GM19324 (cell line): Measurements from ENCODE around the gene LIN9.
"Not testable (repeated sequence)": the region's sequence is repeated elsewhere in the genome, so short reads cannot be mapped to it uniquely, and the experiment has no call there.

Experiments
- ATAC-seq: cut with Tn5 transposase; IDR thresholded peaks from one replicate; pipeline ENCODE4 v1.9.1; 2021; ENCODE audit warnings: mild to moderate bottlenecking, moderate library complexity; ENCODE audit not compliant: unreplicated experiment, low FRiP score

Gene LIN9, protein sequence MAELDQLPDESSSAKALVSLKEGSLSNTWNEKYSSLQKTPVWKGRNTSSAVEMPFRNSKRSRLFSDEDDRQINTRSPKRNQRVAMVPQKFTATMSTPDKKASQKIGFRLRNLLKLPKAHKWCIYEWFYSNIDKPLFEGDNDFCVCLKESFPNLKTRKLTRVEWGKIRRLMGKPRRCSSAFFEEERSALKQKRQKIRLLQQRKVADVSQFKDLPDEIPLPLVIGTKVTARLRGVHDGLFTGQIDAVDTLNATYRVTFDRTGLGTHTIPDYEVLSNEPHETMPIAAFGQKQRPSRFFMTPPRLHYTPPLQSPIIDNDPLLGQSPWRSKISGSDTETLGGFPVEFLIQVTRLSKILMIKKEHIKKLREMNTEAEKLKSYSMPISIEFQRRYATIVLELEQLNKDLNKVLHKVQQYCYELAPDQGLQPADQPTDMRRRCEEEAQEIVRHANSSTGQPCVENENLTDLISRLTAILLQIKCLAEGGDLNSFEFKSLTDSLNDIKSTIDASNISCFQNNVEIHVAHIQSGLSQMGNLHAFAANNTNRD

DNA sequence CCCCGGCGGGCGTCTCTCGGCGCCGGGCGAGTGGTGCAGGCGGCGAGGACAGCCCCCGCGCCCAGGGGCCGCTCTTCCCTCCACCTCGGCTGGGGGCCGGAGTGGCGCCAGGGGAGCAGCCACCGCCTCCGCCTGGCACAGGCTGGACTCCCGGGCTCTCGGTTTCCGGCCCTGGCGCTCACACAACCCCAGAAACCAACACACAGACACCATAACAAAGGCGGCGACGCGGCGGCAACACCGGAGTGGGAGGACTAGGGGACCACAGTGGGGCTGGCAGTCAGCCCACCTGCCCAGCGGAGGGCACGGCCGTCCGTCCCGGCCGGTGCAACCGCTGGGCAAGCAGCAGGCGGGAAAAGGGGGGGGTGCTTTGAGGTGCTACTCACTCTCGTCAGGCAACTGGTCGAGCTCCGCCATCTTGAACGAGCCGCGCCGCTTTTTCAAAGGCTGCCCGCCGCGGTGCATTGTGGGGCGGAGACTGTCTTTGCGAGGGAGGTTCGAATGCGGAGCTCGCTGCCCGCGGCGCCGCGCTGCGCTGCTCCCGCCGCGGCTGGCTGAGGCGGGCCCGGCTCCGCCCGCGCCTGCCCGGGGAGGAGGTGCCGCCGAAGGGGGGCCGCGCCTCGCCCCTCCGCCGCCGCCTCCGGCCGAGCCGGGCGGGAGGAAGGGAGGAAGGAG lies at the start of gene LIN9:
TSS of gene LIN9 (minus strand) at position 442 of the 675 bp plus-strand sequence. CDS start at position 417, 25 bp downstream.
- ATAC-seq: peak; percentile 73

DNA sequence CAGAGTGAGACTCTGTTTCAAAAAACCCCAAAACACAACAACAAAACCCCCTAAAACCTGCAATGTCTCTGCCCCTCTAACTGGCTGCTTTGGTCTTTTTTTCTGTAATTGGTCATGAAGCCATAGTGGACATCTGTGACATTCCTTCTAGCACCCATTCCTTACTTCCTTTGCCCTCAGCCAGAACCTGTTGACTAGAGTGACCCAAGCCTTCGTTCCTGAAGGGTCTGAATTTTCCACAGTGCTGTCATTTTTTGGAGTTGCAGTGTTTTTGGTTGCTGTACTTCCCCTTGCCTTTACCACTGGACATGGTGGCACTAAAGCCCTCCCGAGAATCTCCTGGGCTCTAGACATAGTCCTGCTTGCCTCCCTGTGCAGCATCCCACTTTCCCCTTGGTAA lies 48.5 kb upstream of the LIN9 start:
- no peak for ATAC-seq

DNA sequence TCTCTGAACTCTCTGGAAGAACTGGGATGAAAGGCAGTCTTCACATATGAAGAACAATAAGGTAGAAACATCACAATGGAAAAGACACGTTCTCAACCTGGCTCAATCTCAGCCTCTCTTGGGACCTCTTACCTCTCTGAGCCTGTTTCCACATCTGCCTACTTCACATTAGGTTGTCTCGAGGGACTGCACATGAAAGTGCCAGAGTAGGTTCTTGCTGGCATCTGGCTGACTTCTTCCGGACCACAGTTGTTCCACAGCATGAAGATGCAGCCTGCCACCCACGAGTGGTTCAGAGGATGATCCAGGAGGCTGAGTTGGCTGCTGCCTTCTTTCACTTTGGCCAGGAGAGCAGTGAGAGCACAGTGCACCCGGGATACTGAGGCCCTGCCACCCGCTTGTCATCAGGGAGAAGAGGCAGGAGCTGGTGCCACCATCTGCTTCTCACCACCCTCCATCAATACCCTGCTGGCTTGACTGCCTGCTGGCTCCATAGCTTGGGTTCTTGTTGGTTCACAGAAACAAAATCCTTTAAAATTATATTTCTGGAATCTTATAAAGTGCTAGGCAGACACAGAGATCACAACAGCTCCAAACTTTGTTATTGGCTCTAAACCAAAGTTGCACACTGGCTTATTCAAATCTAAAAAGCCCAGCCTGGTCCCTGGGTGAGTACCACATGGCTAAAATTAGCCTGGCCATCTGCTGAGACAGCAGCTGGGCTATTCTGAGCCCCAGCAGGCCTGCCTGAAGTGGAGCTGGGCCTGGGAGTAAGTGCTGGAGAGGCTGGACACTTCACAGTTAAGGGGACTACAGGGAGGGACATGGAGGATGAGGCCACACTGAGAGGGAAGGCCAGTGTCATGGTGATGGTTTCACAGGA lies 46.9 kb upstream of the LIN9 start:
- ATAC-seq: no peak

DNA sequence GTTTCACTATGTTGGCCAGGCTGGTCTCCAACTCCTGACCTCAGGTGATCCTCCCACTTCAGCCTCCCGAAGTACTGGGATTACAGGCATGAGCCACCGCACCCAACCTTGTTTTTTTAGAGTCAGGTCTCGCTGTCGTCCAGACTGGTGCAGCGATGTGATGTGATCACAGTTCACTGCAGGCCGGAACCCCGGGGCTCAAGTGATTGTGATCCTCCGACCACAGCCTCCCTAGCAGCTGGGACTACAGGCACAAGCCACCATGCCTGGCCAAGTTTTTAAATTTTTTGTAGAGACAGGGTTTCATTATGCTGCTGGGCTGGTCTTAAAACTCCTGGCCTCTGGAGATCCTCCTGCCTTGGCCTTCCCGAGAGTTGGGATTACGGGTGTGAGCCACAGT lies 46.1 kb upstream of the LIN9 start:
- no peak for ATAC-seq

DNA sequence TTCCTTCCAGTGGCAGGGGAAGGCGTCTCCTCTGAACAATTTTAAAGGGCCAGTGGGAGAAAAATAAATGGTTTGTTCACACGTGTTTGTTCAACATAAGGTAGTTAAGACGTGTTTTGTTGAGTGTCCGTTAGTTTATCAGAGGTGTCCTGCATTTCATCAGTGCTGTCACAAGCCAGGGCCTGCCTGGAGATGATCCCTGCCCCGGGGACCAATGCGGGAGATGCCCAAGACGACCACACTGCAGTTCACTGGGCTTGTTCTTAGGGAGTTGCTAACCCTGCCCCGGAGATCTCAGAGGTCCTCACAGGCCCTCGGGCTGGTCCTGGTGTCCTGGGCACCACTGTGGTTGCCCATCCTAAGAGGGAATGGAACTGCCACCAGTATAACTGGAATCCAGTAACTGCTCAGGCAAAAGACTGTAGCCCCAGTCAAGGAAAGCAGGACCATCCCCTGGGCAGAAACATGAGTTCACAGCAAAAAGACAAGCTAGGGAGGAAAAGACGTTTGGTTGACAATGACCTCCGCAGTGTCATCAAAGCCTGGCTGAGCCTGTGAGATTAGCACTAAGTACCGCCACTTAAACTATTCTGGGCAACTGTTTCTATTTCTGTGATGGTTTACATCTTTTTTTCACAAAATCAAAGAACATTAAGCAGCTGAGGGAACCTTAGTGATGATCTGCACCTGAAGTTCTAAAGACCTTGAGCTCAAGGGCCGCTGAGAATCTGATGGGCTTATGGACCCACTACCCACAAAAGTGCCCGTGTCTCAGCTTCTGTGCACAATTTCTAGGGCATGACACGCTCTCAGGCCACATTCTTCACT lies 44.9 kb upstream of the LIN9 start:
- no peak for ATAC-seq

DNA sequence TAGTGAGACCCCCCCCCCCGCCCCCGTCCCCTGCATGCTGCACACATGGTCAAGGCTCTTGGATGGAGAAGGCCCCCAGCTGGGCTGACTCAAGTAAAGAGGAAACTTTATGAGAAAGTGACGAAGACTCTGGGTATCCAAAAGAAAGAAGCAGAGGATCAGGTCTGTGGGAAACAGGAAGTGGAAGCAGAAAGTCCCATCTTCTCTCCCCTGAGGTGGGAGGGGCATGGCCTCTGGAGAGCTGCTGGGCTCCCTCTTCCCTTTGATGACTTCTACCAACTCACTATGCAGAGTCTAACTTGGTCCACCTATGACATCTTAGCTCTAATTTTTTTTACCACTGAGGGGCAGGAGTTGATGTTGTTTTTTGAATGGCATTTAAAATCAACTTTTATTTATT lies 42.7 kb upstream of the LIN9 start:
- ATAC-seq: no peak

DNA sequence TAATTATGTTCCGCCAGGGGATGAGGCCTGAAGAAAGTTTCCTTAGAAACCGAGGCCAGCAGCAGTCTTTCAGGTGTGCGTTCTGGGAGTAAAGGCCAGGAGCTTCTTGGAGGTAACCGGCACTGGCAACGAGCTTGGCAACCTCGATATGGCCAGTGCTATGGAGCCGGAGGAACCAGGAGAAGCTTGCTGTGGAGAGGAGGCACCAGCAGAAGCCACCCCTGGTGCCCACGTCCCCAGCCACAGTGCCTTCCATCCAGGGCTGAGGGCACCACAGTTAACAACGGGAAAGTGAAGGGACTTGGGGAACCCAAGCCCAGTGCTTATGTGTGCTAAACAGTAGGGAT lies 41.5 kb upstream of the LIN9 start:
- ATAC-seq: no peak

DNA sequence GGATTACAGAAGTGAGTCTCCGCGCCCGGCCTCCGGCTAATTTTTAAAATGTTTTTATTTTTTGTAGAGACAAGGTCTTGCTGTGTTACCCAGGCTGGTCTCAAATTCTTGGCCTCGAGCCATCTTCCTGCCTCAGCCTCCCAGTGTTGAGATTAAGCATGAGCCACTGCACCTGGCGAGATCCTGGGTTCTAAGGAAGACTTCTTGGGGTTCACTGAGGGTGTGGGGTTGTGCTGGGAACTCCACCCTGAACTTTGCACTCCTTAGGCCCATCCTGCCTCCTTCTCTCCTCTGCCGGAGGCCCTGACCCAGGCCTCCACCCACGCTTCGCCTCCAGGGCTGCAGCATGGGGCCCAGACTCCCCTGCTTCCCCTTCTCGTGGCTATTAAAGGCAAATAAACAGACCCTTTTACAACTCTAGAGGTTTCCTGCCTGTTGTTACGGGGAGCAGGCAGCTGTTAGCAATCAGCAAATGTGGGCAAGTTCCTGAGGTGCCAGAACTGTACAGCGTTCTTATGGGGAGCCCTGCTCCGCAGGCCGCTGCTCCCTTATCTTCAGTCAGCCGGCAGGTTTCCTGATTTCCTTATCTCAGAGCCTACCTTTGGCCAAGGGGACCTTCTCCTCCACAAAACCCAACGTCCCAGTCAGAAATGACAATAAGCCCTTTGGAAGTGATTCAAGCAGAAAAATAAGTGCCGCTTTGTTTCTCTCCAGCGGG lies 41.0 kb upstream of the LIN9 start:
- no peak for ATAC-seq

DNA sequence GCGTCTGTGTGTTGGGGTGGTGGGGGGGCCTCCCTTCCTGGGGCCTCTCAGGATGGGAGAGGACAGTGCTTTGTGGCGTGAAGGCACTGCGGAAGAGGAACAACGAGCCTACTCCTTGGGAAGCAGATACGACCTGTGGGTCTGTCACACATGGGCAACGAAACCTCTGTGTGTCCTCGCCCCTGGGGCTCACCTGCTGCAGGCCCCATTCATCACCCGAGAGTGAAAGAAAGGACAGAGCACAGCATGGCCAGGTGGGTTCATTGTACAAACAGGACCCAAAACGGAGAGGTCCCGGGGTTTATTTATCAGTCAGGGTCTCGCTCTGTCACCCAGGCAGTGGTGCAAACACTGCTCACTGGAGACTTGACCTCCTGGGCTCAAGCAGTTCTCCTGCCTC lies 40.1 kb upstream of the LIN9 start:
- ATAC-seq: no peak

DNA sequence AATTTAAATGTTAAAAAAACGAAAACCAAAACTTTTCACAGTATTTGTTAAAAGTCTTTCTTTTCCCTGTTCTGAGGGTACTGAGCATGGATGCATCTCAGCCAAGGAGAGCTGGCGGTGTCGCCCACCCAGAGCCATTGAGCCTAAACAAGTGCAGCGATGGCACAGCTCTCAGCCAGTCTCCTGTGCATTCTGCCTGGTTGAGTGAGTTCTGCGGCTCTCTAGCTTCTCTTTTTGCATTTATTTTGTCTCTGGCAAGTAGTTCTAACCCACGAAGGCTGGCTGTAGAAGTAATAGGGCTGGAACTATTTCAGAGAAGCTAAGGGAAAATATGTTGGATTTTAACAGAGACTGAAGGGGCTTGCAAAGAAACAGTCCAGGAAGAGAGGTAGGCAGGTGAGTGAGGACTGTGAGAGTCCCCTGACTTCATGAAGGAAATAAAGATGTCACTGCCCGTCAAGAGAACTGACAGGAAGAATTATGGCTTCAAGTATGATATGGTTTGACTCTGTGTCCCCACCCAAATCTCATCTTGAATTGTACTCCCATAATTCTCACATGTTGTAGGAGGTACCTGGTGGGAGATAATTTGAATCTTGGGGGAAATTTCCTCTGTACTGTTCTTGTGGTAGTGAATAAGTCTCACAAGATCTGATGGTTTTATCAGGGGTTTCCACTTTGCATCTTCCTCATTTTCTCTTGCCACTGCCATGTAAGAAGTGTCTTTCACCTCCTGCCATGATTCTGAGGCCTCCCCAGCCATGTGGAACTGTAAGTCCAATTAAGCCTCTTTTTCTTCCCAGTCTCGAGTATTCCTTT lies 35.7 kb upstream of the LIN9 start:
- ATAC-seq: no peak

DNA sequence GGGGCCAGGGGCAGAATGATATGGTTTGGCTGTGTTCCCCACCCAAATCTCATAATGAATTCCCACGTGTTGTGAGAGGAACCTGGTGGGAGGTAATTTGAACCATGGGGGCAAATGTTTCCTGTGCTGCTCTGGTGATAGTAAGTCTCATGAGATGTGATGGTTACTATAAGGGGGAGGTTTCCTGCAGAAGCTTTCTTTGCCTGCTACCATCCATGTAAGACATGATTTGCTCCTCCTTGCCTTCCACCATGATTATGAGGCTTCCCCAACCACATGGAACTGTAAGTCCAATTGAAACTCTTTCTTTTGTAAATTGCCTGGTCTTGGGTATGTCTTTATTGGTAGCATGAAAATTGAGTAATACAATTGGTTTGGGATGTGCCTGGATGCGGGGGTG lies 33.7 kb upstream of the LIN9 start:
- no peak for ATAC-seq

DNA sequence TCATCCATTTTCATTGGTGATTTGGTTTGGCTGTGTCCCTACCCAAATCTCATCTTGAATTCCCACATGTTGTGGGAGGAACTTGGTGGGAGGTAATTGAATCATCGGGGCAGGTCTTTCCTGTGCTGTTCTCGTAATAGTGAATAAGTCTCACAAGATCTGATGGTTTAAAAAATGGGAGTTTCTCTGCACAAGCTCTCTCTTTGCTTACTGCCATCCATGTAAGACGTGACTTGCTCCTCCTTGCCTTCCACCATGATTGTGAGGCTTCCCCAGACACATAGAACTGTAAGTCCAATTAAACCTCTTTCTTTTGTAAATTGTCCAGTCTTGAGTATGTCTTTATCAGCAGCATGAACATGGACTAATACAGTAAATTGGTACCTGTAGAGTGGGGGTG lies 31.1 kb upstream of the LIN9 start:
- not testable (repeated sequence) for ATAC-seq

DNA sequence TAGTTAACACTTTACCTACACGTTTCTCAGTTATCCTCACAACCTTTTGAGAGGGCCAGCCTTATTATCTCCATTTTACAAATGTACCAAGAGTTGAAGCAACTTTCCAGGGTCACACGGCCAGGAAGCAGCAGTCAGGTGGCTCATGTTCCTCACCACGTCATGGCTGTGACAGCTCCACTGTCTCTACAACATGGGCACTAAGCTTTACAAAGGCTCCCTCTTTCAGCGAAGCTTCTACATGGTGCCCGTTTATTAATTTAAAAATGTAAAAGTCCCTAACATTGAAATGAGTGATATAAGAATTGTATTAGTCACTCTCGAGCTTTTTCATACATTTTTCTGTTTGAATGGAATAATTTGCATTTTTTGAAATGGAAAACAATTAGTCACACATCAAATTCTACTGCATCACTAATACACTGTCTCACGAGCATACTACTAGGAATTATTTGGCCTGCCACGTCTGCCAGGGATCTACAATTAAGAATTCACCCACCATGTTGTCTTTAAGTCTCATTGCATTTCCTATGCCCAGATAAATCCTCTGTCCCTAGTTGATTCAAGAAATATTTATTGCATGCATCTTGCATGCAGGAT lies 28.4 kb upstream of the LIN9 start:
- ATAC-seq: no peak

DNA sequence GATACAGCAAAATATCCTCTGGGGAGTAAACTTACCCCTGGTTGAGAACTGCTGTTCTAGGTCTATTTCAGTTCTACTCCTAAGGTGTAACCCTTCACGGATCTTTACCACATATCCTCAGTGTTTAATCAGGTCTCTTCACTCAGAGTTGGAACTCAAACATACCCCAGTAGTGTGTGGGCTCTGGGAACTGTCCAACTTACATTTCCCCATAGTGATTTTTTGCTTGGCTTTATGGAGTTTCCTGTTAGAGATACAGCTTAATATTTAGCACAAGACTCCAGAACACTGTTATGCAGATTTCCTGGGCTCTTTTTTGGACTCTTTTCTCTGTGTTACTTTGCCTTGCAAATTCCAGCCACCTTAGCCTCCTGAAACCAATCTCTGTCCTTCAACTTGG lies 26.7 kb upstream of the LIN9 start:
- ATAC-seq: no peak

DNA sequence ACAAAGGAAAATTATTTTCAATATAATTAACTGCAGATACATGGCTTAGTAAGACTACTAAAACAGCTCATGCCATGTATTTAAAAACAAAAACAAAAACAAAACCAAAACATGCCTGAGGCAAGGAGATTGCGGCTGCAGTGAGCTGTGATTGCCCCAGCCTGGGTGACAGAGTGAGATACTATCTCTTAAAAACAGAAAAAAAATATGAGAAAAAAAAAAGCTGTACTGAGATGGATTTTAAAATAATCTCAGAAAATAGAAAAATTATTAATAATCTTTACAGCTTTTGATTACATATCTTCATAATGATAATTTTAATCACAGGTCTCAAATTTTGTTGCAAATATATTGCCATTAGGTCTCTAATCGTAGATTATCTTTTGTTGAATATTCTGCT lies 24.0 kb upstream of the LIN9 start:
- no peak for ATAC-seq

DNA sequence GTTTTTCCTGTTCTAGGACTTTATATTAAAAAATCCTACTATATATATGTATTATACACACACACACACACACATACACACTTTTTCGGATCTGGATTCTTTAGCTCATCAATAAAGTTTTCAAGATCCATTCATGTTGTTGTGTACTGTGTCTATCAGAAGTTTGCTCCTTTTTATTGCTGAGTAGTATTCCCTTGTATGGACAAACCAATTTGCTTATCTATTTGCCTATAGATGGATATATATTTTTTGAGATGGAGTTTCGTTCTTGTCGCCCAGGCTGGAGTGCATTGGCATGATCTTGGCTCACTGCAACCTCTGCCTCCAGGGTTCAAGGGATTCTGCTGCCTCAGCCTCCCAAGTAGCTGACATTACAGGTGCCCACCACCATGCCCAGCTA lies 20.3 kb upstream of the LIN9 start:
- ATAC-seq: no peak

DNA sequence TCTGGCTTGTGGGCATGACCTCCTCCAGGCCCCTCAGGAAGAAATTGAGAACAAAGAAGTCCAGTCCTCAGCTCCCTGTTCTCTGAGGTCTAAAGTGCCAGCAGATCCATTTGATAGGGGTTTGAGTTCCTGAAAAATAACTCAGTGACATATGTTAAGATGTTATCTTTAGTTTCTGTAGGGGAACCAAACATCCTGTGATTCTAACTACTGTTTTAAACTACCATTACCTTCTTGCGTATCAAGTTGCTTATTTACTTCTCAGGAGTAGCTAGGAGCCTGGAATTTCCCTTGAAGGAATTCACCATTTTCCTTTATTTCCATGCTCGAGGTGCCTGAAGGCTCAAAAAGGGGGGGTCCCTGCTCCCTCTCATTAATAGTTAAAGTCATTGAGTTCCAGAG lies 18.8 kb upstream of the LIN9 start:
- no peak for ATAC-seq

DNA sequence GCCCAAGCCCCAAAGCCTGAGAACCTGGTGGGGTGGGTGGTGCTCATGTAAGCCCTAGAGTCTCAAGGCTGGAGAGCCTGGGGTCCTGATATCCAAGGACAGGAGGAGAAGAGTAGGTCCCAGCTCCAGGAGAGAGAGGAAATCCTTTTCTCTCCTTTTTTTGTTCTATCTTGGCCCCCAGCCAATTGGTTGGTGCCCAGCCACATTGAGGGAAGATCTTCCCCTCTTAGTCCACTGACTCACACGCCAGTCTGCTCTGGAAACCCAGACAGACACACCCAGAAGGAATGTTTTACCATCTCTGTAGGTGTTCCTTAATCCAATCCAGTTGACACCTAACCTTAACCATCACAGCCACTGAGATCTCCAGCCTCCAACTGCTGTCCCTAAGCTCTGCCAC lies 16.2 kb upstream of the LIN9 start:
- no peak for ATAC-seq
